Breast epithelium (tissue), 4 donors: ENCODE results near the gene COPS3. TPM values are rescaled to one million over a fixed set of nuclear protein-coding genes. Genes with fewer than 3 reads are reported as not detected.

ENCODE experiments used
- DNase-seq, 2 donors: peaks; one replicate each; pipeline ENCODE4 v3.0.0-alpha.2; 2019; ENCODE audit warnings: low spot score in 2 of 2
- H3K27ac ChIP-seq, 2 donors: fragments of 200-600 bp; sonication (generic) in 1 of 2; one replicate each; pipeline ENCODE4 v1.5.1; 2016 to 2019; ENCODE audit warnings: mild to moderate bottlenecking in 1 of 2
- H3K27me3 ChIP-seq, 2 donors: fragments of 200-600 bp; sonication (generic) in 1 of 2; one replicate each; pipeline versions ENCODE4 v1.5.1 to v1.6.0; 2017 to 2019; ENCODE audit warnings: control low read depth in 1 of 2, mild to moderate bottlenecking in 1 of 2
- H3K36me3 ChIP-seq: fragments of 200-600 bp; one replicate; pipeline ENCODE4 v1.5.1; 2019
- H3K4me1 ChIP-seq, 2 donors: fragments of 200-600 bp; sonication (generic); one replicate each; pipeline ENCODE4 v1.5.1; 2016 to 2019; ENCODE audit warnings: control low read depth in 1 of 2
- H3K4me3 ChIP-seq, 3 donors: fragments of 200-600 bp; sonication (generic); 1 replicate in 2 of 3; 2 replicates in 1 of 3; pipeline ENCODE4 v1.5.1; 2016 to 2019; ENCODE audit warnings: mild to moderate bottlenecking in 3 of 3, moderate library complexity in 2 of 3
- H3K9me3 ChIP-seq, 2 donors: fragments of 200-600 bp; sonication (generic) in 1 of 2; one replicate each; pipeline ENCODE4 v1.5.1; 2016 to 2019; ENCODE audit warnings: control low read depth in 1 of 2
- CTCF ChIP-seq, 3 donors: fragments of 450-650 bp; IDR thresholded peaks; one replicate each; pipeline ENCODE4 v1.5.1; 2016 to 2017; ENCODE audit warnings: antibody characterized with exemption in 3 of 3, mild to moderate bottlenecking in 3 of 3, moderate library complexity in 3 of 3
- POLR2A ChIP-seq: fragments of 450-650 bp; IDR thresholded peaks from one replicate; pipeline ENCODE4 v1.6.1; 2016; ENCODE audit warnings: antibody characterized with exemption, mild to moderate bottlenecking, moderate library complexity
- POLR2AphosphoS5 ChIP-seq, 3 donors: sonication (generic); formaldehyde crosslinking; IDR thresholded peaks; one replicate each; pipeline ENCODE4 v1.6.1; 2017; ENCODE audit warnings: antibody characterized with exemption in 3 of 3
- intact Hi-C: fragments of 100-400 bp; cut with DNase I; formaldehyde crosslinking; loops from one replicate; pipeline ENCODE4 v1.15.1; 2023; ENCODE audit warnings: low total_unique reads
- total RNA-seq, 3 donors: library from RNA; depleted of rRNA; stranded (reverse); fragments of >200 nt; gene quantifications; one replicate each; pipeline ENCODE4 v1.1.0, GENCODE V29; 2016

The COPS3 gene
- total RNA-seq, 3 donors from 2014 or later: 59.6 to 61.3 (median 60.6) TPM

- H3K36me3 ChIP-seq: peaks cover 16% of the 10 kb centered on the region
- DNase-seq: no peak
- H3K9me3 ChIP-seq: no peaks in the 10 kb centered on the region
- no peak overlapping the region for H3K27ac ChIP-seq
- H3K4me1 ChIP-seq: no peaks in the 10 kb centered on the region
- TF ChIP-seq CTCF (IDR thresholded peaks at IDR 0.05): no peak
- no peak for TF ChIP-seq POLR2AphosphoS5 (IDR thresholded peaks at IDR 0.05)
- TF ChIP-seq POLR2A: no peak
- no peak overlapping the region for H3K4me3 ChIP-seq
- H3K27me3 ChIP-seq: no peaks in the 10 kb centered on the region
- intact Hi-C loops: no loop called here
These were observed 54.4 kb downstream of the COPS3 start for GRCh38 chr17:17226451-17227265.

GRCh38 chr17:17225901-17226300, 55.1 kb downstream of the COPS3 start:
- Histone ChIP-seq H3K4me1 (no peaks in the 10 kb centered on the region), H3K27me3 (no peaks in the 10 kb centered on the region), H3K4me3 (no peak overlapping the region), H3K36me3 (peaks cover 16% of the 10 kb centered on the region), H3K27ac (no peak overlapping the region), H3K9me3 (no peaks in the 10 kb centered on the region)
- no peak for TF ChIP-seq POLR2A
- TF ChIP-seq POLR2AphosphoS5 (IDR thresholded peaks at IDR 0.05): no peak
- TF ChIP-seq CTCF (IDR thresholded peaks at IDR 0.05): no peak
- DNase-seq: no peak
- intact Hi-C loops: no loop called here

DNA sequence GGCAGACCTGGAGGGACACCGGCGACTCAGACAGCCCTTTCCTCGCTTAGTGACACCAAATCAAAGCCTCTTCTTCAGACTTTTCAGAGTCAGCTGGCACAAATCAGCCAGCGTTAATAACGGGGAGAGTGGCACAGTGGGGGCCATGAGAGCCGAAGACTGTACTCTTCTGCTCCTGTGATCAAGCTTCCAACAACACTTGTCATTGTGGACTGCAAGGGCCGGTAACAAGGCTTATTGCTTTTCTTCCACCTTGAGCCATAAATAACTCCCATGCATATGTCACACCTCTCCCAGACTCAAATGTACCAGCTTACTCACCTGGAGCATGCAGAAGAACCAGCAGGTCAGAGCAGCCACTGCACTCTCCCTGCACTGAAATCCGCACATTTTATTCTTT, 56.9 kb downstream of the COPS3 start:
- no peaks in the 10 kb centered on the region for H3K4me1 ChIP-seq
- DNase-seq: no peak
- H3K27me3 ChIP-seq: no peaks in the 10 kb centered on the region
- H3K4me3 ChIP-seq: no peak overlapping the region
- TF ChIP-seq POLR2AphosphoS5 (IDR thresholded peaks at IDR 0.05): no peak
- TF ChIP-seq CTCF (IDR thresholded peaks at IDR 0.05): no peak
- TF ChIP-seq POLR2A: no peak
- H3K27ac ChIP-seq: no peak overlapping the region
- intact Hi-C loops: no loop called here
- H3K36me3 ChIP-seq: peaks cover 17% of the 10 kb centered on the region
- no peaks in the 10 kb centered on the region for H3K9me3 ChIP-seq

DNA sequence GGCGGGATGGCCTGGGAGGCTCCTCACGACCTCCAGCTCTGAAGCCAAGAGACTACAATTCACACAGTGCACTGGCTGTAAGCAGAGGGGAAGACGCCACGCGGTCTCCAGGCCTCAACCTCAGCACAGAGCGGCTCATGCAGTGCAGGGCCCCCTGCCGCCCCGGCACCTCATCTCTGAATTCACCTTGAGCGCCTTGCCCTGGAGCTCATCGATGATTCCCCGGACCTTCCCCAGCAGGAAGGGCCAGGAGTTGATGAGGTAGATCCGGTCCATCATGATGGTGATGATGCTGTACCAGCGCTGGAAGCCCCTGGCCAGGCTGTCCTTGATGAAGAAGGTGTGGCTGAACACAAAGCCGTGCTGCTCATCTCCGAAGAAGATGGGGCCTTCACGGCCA, 57.3 kb downstream of the COPS3 start:
- H3K4me1 ChIP-seq: no peaks in the 10 kb centered on the region
- TF ChIP-seq CTCF (IDR thresholded peaks at IDR 0.05): no peak
- TF ChIP-seq POLR2A: no peak
- no peak for TF ChIP-seq POLR2AphosphoS5 (IDR thresholded peaks at IDR 0.05)
- no peak overlapping the region for H3K4me3 ChIP-seq
- no peak overlapping the region for H3K27ac ChIP-seq
- no peaks in the 10 kb centered on the region for H3K27me3 ChIP-seq
- H3K9me3 ChIP-seq: no peaks in the 10 kb centered on the region
- intact Hi-C loops: no loop called here
- peaks cover 21% of the 10 kb centered on the region for H3K36me3 ChIP-seq
- no peak for DNase-seq

DNA sequence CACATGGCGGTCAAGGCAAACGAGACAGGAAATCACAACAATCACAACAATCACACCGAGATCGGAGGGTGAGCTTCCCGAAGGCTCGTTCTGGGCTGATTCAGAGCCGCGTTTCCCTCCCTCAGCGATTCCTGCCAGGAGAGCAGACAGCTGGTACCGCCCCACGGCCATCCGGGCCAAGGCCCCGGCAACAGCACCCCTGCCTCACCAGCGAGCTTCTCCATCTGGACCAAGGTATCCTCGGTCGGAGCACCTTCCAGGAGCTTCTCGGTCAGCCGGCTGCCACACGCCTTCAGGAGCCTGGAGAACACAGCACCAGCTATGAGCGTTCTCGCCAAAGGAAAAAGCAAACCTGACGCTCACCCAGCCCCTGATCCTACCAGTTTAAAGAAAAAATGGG, 59.7 kb downstream of the COPS3 start:
- no peak for DNase-seq

More for the DNA sequence above, 59.7 kb downstream of the COPS3 start:
- no peaks in the 10 kb centered on the region for H3K9me3 ChIP-seq
- H3K4me1 ChIP-seq: no peaks in the 10 kb centered on the region
- no peak overlapping the region for H3K4me3 ChIP-seq
- no peak for TF ChIP-seq POLR2A
- TF ChIP-seq POLR2AphosphoS5 (IDR thresholded peaks at IDR 0.05): no peak
- TF ChIP-seq CTCF (IDR thresholded peaks at IDR 0.05): no peak
- intact Hi-C loops: no loop called here
- H3K27me3 ChIP-seq: no peaks in the 10 kb centered on the region
- H3K36me3 ChIP-seq: peaks cover 30% of the 10 kb centered on the region
- H3K27ac ChIP-seq: no peak overlapping the region
